HepG2 (cell line): ENCODE measurements around the gene METTL1. TPM values are rescaled to one million over a fixed set of nuclear protein-coding genes. Genes with fewer than 3 reads are reported as not detected.

ENCODE experiments used
- DMAP1 ChIP-seq: IDR thresholded peaks from 2 replicates; pipeline ENCODE4 v1.6.1; 2016
- EP300 ChIP-seq, 3 experiments: sonication (generic) in 1 of 3; formaldehyde crosslinking in 1 of 3; IDR thresholded peaks; 2 replicates each; pipeline versions ENCODE4 v1.5.1 to v1.6.1; 2011 to 2020; ENCODE audit warnings: low read depth in 2 of 3, low read length in 2 of 3, borderline replicate concordance in 1 of 3, improper control_type of control experiment in 1 of 3, mild to moderate bottlenecking in 1 of 3, missing genetic modification reagents in 1 of 3, moderate library complexity in 1 of 3
- GPBP1L1 ChIP-seq: sonication (generic); formaldehyde crosslinking; IDR thresholded peaks from 2 replicates; pipeline ENCODE4 v1.5.0; 2020; ENCODE audit warnings: mild to moderate bottlenecking, missing genetic modification reagents
- HMGXB4 ChIP-seq, 2 experiments: sonication (generic) in 1 of 2; formaldehyde crosslinking in 1 of 2; IDR thresholded peaks; 2 replicates each; pipeline versions ENCODE4 v1.4.0 to v1.6.1; 2018 to 2020; ENCODE audit warnings: missing genetic modification reagents in 2 of 2, borderline replicate concordance in 1 of 2, low read depth in 1 of 2, mild to moderate bottlenecking in 1 of 2, missing biosample characterization in 1 of 2
- NFATC3 ChIP-seq: sonication (generic); formaldehyde crosslinking; IDR thresholded peaks from 2 replicates; pipeline ENCODE4 v1.5.1; 2020; ENCODE audit warnings: mild to moderate bottlenecking, missing genetic modification reagents
- ONECUT2 ChIP-seq: sonication (generic); formaldehyde crosslinking; IDR thresholded peaks from 2 replicates; pipeline ENCODE4 v1.4.0; 2020; ENCODE audit warnings: missing genetic modification reagents
- TCF12 ChIP-seq, 2 experiments: fragments of 450-650 bp in 1 of 2; sonication (generic) in 1 of 2; formaldehyde crosslinking in 1 of 2; IDR thresholded peaks; 2 replicates each; pipeline versions ENCODE4 v1.6.1 to v1.8.0; 2017 to 2022; ENCODE audit warnings: antibody characterized with exemption in 1 of 2, mild to moderate bottlenecking in 1 of 2, missing genetic modification reagents in 1 of 2, moderate library complexity in 1 of 2
- TRAFD1 ChIP-seq: sonication (generic); formaldehyde crosslinking; IDR thresholded peaks from 2 replicates; pipeline ENCODE4 v1.5.1; 2020; ENCODE audit warnings: missing genetic modification reagents, mild to moderate bottlenecking, borderline replicate concordance
- ZBTB38 ChIP-seq: sonication (generic); formaldehyde crosslinking; IDR thresholded peaks from 2 replicates; pipeline ENCODE4 v1.5.1; 2020; ENCODE audit warnings: mild to moderate bottlenecking, missing genetic modification reagents
- ZNF142 ChIP-seq: sonication (generic); formaldehyde crosslinking; IDR thresholded peaks from 2 replicates; pipeline ENCODE4 v1.4.0; 2020; ENCODE audit warnings: missing genetic modification reagents
- ZNF572 ChIP-seq: sonication (generic); formaldehyde crosslinking; IDR thresholded peaks from 2 replicates; pipeline ENCODE4 v1.5.1; 2020; ENCODE audit warnings: mild to moderate bottlenecking, missing genetic modification reagents
- polyA plus RNA-seq, 8 experiments: library from polyadenylated mRNA; depleted of rRNA in 3 of 8; stranded (reverse) in 7 of 8; unstranded in 1 of 8; fragments of >200 nt; fragmentation: Illumina TruSeq in 4 of 8; extraction: Trizol in 4 of 8; gene quantifications; 2 replicates each; pipeline versions ENCODE4 v1.2.1 to v1.2.3, GENCODE V29; 2011 to 2016; ENCODE audit warnings: low read depth in 4 of 8, missing spikeins in 1 of 8, mixed read lengths in 1 of 8; ENCODE audit not compliant: insufficient read depth in 1 of 8
- total RNA-seq, 5 experiments: library from RNA; depleted of rRNA; stranded (reverse); fragments of >200 nt; fragmentation: Illumina TruSeq; extraction: Trizol; gene quantifications; 2 replicates each; pipeline ENCODE4 v1.2.3, GENCODE V29; 2016; ENCODE audit warnings: low read depth in 1 of 5

Gene METTL1
- total and polyA plus RNA-seq, 2 of the 13 experiments (the other 11 are each of a cell fraction or from before 2014, with no cell fraction given), result 34.7 to 36.9 TPM

- TF ChIP-seq ZBTB38 (CRISPR knock-in tag), result peak; percentile 87; the same call in 1 of the 2 replicates
- TF ChIP-seq ZNF142 (CRISPR knock-in tag), result no peak
- peak; percentile 97 for TF ChIP-seq DMAP1 (CRISPR knock-in tag)
- TF ChIP-seq HMGXB4 (CRISPR knock-in tag; IDR thresholded peaks at IDR 0.05; ENCODE audit: borderline replicate concordance in 1 of 2, low read depth in 1 of 2), result peak; percentile 92 to 95
- TF ChIP-seq ONECUT2, result no peak; the same call in 1 of the 2 replicates
- TF ChIP-seq TCF12 (IDR thresholded peaks at IDR 0.05), result no peak
- TF ChIP-seq TCF12 (CRISPR knock-in tag; IDR thresholded peaks at IDR 0.05), result 0 out of 2 replicates have a peak, but pooled peaks have one; percentile 76
- no peak for TF ChIP-seq GPBP1L1
- TF ChIP-seq NFATC3 (CRISPR knock-in tag), result peak; percentile 62; the same call in 1 of the 2 replicates
- peak; percentile 33 to 73; a peak in 3 of 4 replicates for TF ChIP-seq EP300 (IDR thresholded peaks at IDR 0.05; ENCODE audit: low read depth in 2 of 2, low read length in 2 of 2)
- TF ChIP-seq EP300 (CRISPR knock-in tag; IDR thresholded peaks at IDR 0.05; ENCODE audit: borderline replicate concordance), result peak; percentile 78; the same call in 1 of the 2 replicates
- no peak; the same call in 1 of the 2 replicates for TF ChIP-seq TRAFD1
- TF ChIP-seq ZNF572, result no peak
These were observed 19.9 kb downstream of the METTL1 start, which contains the start of gene CDK4 (continued) for GRCh38 chr12:57751788-57752667.
